SK-N-SH (cell line): ENCODE results near the gene SWAP70.

Experiments
- CTCF ChIP-seq: fragments of 200-600 bp; sonication (generic); IDR thresholded peaks from 2 replicates; pipeline ENCODE4 v1.6.1; 2017; ENCODE audit warnings: antibody characterized with exemption, mild to moderate bottlenecking, moderate library complexity
- ELF1 ChIP-seq: IDR thresholded peaks from 2 replicates; pipeline ENCODE4 v1.4.0; 2012
- EZH2phosphoT487 ChIP-seq: fragments of 200-600 bp; sonication (generic); IDR thresholded peaks from 2 replicates; pipeline ENCODE4 v1.6.1; 2017; ENCODE audit warnings: low read depth, mixed run types, mild to moderate bottlenecking, antibody characterized with exemption, moderate library complexity, borderline replicate concordance
- GATA2 ChIP-seq: sonication (generic); formaldehyde crosslinking; IDR thresholded peaks from 2 replicates; pipeline ENCODE4 v1.5.0; 2020; ENCODE audit warnings: mild to moderate bottlenecking, missing genetic modification reagents
- JUND ChIP-seq: IDR thresholded peaks from 2 replicates; pipeline ENCODE4 v1.4.0; 2012
- MAX ChIP-seq: IDR thresholded peaks from 2 replicates; pipeline ENCODE4 v1.4.0; 2012; ENCODE audit warnings: low read depth
- MXI1 ChIP-seq: IDR thresholded peaks from 2 replicates; pipeline ENCODE4 v1.6.1; 2012; ENCODE audit warnings: mild to moderate bottlenecking, low read depth, low read length, improper control_type of control experiment
- TAF1 ChIP-seq: IDR thresholded peaks from 2 replicates; pipeline ENCODE4 v1.6.1; 2012; ENCODE audit warnings: low read depth, mild to moderate bottlenecking, low read length, moderate library complexity, borderline replicate concordance
- TCF12 ChIP-seq: IDR thresholded peaks from 2 replicates; pipeline ENCODE4 v1.4.0; 2012
- TF ChIP-seq, protein P1 (sequence below): IDR thresholded peaks from 2 replicates; pipeline ENCODE4 v1.4.0; 2012; ENCODE audit warnings: low read depth, borderline replicate concordance
- TF ChIP-seq, protein P2 (sequence below): IDR thresholded peaks from 2 replicates; pipeline ENCODE4 v1.6.1; 2012; ENCODE audit warnings: mild to moderate bottlenecking, low read depth, low read length, moderate library complexity

- TF ChIP-seq GATA2 (CRISPR knock-in tag) (no peak), JUND (no peak), EZH2phosphoT487 (no peak), CTCF (no peak), MAX (no peak), TAF1 (no peak), ELF1 (no peak), TCF12 (no peak), MXI1 (no peak)
- TF ChIP-seq, protein P1, sequence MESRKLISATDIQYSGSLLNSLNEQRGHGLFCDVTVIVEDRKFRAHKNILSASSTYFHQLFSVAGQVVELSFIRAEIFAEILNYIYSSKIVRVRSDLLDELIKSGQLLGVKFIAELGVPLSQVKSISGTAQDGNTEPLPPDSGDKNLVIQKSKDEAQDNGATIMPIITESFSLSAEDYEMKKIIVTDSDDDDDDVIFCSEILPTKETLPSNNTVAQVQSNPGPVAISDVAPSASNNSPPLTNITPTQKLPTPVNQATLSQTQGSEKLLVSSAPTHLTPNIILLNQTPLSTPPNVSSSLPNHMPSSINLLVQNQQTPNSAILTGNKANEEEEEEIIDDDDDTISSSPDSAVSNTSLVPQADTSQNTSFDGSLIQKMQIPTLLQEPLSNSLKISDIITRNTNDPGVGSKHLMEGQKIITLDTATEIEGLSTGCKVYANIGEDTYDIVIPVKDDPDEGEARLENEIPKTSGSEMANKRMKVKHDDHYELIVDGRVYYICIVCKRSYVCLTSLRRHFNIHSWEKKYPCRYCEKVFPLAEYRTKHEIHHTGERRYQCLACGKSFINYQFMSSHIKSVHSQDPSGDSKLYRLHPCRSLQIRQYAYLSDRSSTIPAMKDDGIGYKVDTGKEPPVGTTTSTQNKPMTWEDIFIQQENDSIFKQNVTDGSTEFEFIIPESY, result no peak
- TF ChIP-seq, protein P2, sequence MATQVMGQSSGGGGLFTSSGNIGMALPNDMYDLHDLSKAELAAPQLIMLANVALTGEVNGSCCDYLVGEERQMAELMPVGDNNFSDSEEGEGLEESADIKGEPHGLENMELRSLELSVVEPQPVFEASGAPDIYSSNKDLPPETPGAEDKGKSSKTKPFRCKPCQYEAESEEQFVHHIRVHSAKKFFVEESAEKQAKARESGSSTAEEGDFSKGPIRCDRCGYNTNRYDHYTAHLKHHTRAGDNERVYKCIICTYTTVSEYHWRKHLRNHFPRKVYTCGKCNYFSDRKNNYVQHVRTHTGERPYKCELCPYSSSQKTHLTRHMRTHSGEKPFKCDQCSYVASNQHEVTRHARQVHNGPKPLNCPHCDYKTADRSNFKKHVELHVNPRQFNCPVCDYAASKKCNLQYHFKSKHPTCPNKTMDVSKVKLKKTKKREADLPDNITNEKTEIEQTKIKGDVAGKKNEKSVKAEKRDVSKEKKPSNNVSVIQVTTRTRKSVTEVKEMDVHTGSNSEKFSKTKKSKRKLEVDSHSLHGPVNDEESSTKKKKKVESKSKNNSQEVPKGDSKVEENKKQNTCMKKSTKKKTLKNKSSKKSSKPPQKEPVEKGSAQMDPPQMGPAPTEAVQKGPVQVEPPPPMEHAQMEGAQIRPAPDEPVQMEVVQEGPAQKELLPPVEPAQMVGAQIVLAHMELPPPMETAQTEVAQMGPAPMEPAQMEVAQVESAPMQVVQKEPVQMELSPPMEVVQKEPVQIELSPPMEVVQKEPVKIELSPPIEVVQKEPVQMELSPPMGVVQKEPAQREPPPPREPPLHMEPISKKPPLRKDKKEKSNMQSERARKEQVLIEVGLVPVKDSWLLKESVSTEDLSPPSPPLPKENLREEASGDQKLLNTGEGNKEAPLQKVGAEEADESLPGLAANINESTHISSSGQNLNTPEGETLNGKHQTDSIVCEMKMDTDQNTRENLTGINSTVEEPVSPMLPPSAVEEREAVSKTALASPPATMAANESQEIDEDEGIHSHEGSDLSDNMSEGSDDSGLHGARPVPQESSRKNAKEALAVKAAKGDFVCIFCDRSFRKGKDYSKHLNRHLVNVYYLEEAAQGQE, result no peak
These were observed 98.7 kb downstream of the SWAP70 start for GRCh38 chr11:9762531-9762930.
